ENCODE data around the gene NT5C1B. TPM values are rescaled to one million over a fixed set of nuclear protein-coding genes. Genes with fewer than 3 reads are reported as not detected.
A peak's percentile ranks its signal among the peaks of the same experiment; 100 is the strongest.

Gene NT5C1B
- total RNA-seq, 6 donors from 2014 or later, result not detected

DNA sequence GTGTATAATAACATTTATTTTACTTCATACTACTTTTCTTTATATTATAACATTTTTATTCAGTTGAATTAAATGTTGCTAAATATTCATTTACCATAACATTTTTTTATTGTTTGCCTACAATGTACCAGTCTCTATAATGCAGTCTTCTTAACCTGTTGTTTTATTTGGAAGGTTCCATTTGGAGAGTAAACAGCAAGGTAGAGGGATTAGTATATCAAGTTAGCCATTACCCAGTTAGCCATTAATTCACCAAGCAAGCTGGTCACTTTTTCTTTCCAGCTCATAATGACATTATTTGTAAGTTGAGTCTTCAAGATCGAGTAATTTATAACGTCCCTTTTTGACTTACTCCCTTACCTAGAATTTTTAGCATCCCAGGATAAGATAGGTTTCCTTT, 29.7 kb upstream of the NT5C1B start:
- ATAC-seq (ENCODE audit: low FRiP score in 2 of 2) (no peak), DNase-seq (no peak)
- TF ChIP-seq POLR2A (IDR thresholded peaks at IDR 0.05), result no peak
- TF ChIP-seq POLR2AphosphoS5 (IDR thresholded peaks at IDR 0.05), result no peak
- TF ChIP-seq EP300 (IDR thresholded peaks at IDR 0.05), result no peak
- TF ChIP-seq, protein P1, sequence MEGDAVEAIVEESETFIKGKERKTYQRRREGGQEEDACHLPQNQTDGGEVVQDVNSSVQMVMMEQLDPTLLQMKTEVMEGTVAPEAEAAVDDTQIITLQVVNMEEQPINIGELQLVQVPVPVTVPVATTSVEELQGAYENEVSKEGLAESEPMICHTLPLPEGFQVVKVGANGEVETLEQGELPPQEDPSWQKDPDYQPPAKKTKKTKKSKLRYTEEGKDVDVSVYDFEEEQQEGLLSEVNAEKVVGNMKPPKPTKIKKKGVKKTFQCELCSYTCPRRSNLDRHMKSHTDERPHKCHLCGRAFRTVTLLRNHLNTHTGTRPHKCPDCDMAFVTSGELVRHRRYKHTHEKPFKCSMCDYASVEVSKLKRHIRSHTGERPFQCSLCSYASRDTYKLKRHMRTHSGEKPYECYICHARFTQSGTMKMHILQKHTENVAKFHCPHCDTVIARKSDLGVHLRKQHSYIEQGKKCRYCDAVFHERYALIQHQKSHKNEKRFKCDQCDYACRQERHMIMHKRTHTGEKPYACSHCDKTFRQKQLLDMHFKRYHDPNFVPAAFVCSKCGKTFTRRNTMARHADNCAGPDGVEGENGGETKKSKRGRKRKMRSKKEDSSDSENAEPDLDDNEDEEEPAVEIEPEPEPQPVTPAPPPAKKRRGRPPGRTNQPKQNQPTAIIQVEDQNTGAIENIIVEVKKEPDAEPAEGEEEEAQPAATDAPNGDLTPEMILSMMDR (IDR thresholded peaks at IDR 0.05), result no peak
- H3K27me3 ChIP-seq, result no peaks in the 10 kb centered on the region
- no peaks in the 10 kb centered on the region for H3K9me3 ChIP-seq
- H3K27ac ChIP-seq, result no peak overlapping the region
- H3K4me3 ChIP-seq, result no peak overlapping the region
- 73 to 79% methylated on average over 2 of the region's 2 CpGs for WGBS, 2 donors
- H3K4me1 ChIP-seq, result no peaks in the 10 kb centered on the region
- H3K36me3 ChIP-seq, result no peaks in the 10 kb centered on the region

DNA sequence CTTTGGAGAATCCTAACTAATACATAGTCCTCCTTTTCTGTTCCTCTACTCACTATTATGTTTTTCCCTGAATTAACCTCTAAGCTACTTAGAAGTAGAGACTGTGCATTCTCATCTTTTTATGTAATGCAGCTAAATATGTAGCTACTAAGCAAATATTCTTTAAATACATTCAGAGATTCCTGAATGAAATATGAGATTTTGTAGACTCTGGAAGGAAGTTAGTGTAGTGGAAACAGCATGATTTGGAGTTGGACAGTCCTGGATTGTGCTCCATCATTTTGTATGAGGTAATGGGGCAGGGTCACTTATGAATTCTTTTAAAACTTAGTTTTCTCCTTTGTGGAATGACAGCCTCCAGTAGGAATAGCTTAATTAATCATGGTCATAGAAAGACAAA, 24.7 kb upstream of the NT5C1B start:
- no peaks in the 10 kb centered on the region for H3K36me3 ChIP-seq
- H3K9me3 ChIP-seq, result no peaks in the 10 kb centered on the region
- no peak overlapping the region for H3K4me3 ChIP-seq
- peak in 1 of 2 donors; percentile 63 for ATAC-seq (ENCODE audit: low FRiP score in 2 of 2)
- TF ChIP-seq POLR2A (IDR thresholded peaks at IDR 0.05) (no peak), POLR2AphosphoS5 (IDR thresholded peaks at IDR 0.05) (no peak), EP300 (IDR thresholded peaks at IDR 0.05) (no peak)
- TF ChIP-seq, protein P1 (IDR thresholded peaks at IDR 0.05), result no peak
- no peak overlapping the region for H3K27ac ChIP-seq
- no peak for DNase-seq
- peaks cover 0 to 7% (median 0%) of the 10 kb centered on the region in 4 donors for H3K4me1 ChIP-seq
- no peaks in the 10 kb centered on the region for H3K27me3 ChIP-seq

DNA sequence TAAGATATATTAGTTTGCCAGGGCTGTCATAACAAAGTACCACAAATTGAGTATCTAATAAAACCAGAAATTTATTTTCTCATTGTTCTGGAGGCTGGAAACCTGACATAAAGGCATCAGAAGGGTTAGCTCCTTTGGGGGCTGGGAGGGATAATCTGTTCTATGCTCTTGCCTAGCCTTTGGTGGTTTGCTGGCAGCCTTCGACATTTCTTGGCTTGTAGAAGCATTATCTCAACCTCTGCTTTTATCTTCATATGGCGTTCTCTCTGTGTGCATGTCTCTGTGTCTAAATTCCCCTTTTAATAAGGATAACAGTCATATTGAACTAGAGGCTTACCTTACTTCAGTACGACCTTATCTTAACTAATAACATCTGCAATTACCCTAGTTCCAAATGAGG, 22.8 kb upstream of the NT5C1B start:
- TF ChIP-seq, protein P1 (IDR thresholded peaks at IDR 0.05), result no peak
- TF ChIP-seq EP300 (IDR thresholded peaks at IDR 0.05) (no peak), POLR2AphosphoS5 (IDR thresholded peaks at IDR 0.05) (no peak), POLR2A (IDR thresholded peaks at IDR 0.05) (no peak)
- Histone ChIP-seq H3K9me3 (no peaks in the 10 kb centered on the region), H3K4me1 (peaks cover 0 to 7% (median 0%) of the 10 kb centered on the region in 4 donors), H3K27me3 (no peaks in the 10 kb centered on the region), H3K27ac (peak overlapping the region in 1 of 4 donors; percentile 31), H3K4me3 (no peak overlapping the region), H3K36me3 (no peaks in the 10 kb centered on the region)
- ATAC-seq (ENCODE audit: low FRiP score in 2 of 2), result peak in 1 of 2 donors; percentile 63
- WGBS, 2 donors, result 69 to 81% methylated on average over 3 of the region's 3 CpGs
- no peak for DNase-seq

DNA sequence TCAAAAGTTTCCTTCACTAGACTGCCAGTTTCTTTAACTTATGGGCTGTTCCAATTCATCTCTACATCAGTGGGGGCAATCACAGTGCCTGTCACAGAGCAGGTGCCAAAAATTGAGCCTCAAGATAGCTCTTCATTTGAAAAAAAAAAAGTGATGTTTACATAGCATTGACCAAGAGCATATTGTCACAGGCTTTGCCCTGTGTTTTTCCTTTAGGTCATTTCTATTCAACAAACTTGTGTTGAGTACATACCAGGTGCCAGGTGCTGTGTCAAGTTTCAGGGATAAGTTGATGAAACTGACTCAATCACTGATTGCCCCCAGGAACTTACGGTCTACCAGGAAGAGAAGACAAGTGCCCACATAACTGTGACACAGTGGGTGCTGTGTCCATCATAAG, 22.2 kb upstream of the NT5C1B start:
- H3K36me3 ChIP-seq, result no peaks in the 10 kb centered on the region
- peak overlapping the region in 1 of 4 donors; percentile 57 for H3K27ac ChIP-seq
- DNase-seq (peak in 1 of 2 donors; percentile 48), ATAC-seq (ENCODE audit: low FRiP score in 2 of 2) (no peak)
- H3K9me3 ChIP-seq, result no peaks in the 10 kb centered on the region
- no peaks in the 10 kb centered on the region for H3K27me3 ChIP-seq
- TF ChIP-seq EP300 (IDR thresholded peaks at IDR 0.05) (no peak), POLR2A (IDR thresholded peaks at IDR 0.05) (no peak)
- TF ChIP-seq, protein P1 (IDR thresholded peaks at IDR 0.05), result no peak
- H3K4me3 ChIP-seq, result no peak overlapping the region
- peaks cover 0 to 7% (median 0%) of the 10 kb centered on the region in 4 donors for H3K4me1 ChIP-seq
- 61 to 70% methylated on average over 1 of the region's 1 CpG for WGBS, 2 donors

DNA sequence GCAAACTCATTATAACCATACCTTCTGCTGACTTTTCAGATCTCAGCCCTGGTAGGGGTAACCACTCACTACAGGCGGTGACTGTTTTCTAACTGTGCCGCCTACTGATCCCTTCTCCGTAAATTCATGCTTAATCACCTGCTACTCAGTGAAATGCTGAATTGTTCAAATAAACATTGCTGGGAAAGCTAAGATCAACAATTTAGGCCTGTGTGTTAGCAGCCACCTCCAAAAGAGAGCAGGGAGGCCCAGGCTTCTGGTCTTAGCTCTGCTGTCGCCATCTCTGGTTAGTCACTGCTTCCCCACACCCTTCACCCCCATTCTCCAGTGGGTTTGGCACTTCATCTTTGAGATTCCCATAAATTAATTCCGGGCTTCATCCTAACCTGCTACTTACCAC, 21.8 kb upstream of the NT5C1B start:
- Histone ChIP-seq H3K27ac (peak overlapping the region in 1 of 4 donors; percentile 57), H3K4me3 (no peak overlapping the region), H3K36me3 (no peaks in the 10 kb centered on the region), H3K27me3 (no peaks in the 10 kb centered on the region), H3K4me1 (peaks cover 0 to 7% (median 0%) of the 10 kb centered on the region in 4 donors), H3K9me3 (no peaks in the 10 kb centered on the region)
- DNase-seq, result no peak
- ATAC-seq (ENCODE audit: low FRiP score in 2 of 2), result no peak
- 87 to 90% methylated on average over 5 of the region's 5 CpGs for WGBS, 2 donors
- TF ChIP-seq, protein P1 (IDR thresholded peaks at IDR 0.05), result no peak
- TF ChIP-seq POLR2AphosphoS5 (IDR thresholded peaks at IDR 0.05) (no peak), EP300 (IDR thresholded peaks at IDR 0.05) (no peak), POLR2A (IDR thresholded peaks at IDR 0.05) (no peak)

Measured in upper lobe of left lung (tissue), 6 donors.